GM18951 (cell line): Measurements from ENCODE around the gene ITGB5.
"Not testable (repeated sequence)": the region's sequence is repeated elsewhere in the genome, so short reads cannot be mapped to it uniquely, and the experiment has no call there.

ENCODE experiments used
- POLR2A ChIP-seq: IDR thresholded peaks from 4 replicates; pipeline ENCODE4 v1.6.1; 2011; ENCODE audit warnings: mild to moderate bottlenecking; ENCODE audit not compliant: insufficient read length, insufficient read depth; ENCODE audit errors: extremely low read depth
- in situ Hi-C: fragments of 300-500 bp; cut with MboI; formaldehyde crosslinking; loops from one replicate; pipeline ENCODE4 v1.12.0; 2022; ENCODE audit warnings: low sequenced_read_pairs, mixed read lengths, inconsistent platforms; ENCODE audit not compliant: unreplicated experiment

Gene ITGB5

GRCh38 chr3:124800511-124801258 lies 86.5 kb downstream of the ITGB5 start:
- in situ Hi-C loops, result no loop called here
- TF ChIP-seq POLR2A, result no peak

GRCh38 chr3:124800076-124800475 lies 87.1 kb downstream of the ITGB5 start:
- in situ Hi-C loops, result no loop called here
- TF ChIP-seq POLR2A, result no peak

GRCh38 chr3:124799676-124800075 lies 87.5 kb downstream of the ITGB5 start:
- in situ Hi-C loops, result no loop called here

GRCh38 chr3:124797426-124797945 lies 89.7 kb downstream of the ITGB5 start:
- in situ Hi-C loops, result no loop called here
- no peak for TF ChIP-seq POLR2A

More at GRCh38 chr3:124799676-124800075, 87.5 kb downstream of the ITGB5 start:
- no peak for TF ChIP-seq POLR2A

GRCh38 chr3:124796477-124796876 lies 90.7 kb downstream of the ITGB5 start:
- TF ChIP-seq POLR2A, result no peak
- in situ Hi-C loops, result no loop called here

GRCh38 chr3:124793054-124793739 lies 94.0 kb downstream of the ITGB5 start:
- in situ Hi-C loops, result no loop called here
- no peak for TF ChIP-seq POLR2A

- in situ Hi-C loops, result no loop called here
- TF ChIP-seq POLR2A, result no peak
These were observed 94.7 kb downstream of the ITGB5 start for GRCh38 chr3:124792341-124793040.

- in situ Hi-C loops, result no loop called here
- no peak for TF ChIP-seq POLR2A
These were observed 95.5 kb downstream of the ITGB5 start for GRCh38 chr3:124791639-124792151.

- no peak for TF ChIP-seq POLR2A
- in situ Hi-C loops, result no loop called here
These were observed 96.0 kb downstream of the ITGB5 start for GRCh38 chr3:124791142-124791541.

GRCh38 chr3:124789103-124789502 lies 98.1 kb downstream of the ITGB5 start:
- in situ Hi-C loops, result not testable (repeated sequence)

- no peak for TF ChIP-seq POLR2A
- in situ Hi-C loops, result no loop called here
These were observed 98.9 kb downstream of the ITGB5 start for GRCh38 chr3:124788254-124788745.

- TF ChIP-seq POLR2A, result no peak
- in situ Hi-C loops, result no loop called here
These were observed 99.5 kb downstream of the ITGB5 start for GRCh38 chr3:124787476-124788195.
